HG02943 (cell line): ENCODE results near the gene RANBP17.

Experiments used
- ATAC-seq: cut with Tn5 transposase; IDR thresholded peaks from one replicate; pipeline ENCODE4 v1.9.1; 2021; ENCODE audit warnings: mild to moderate bottlenecking, low read depth, moderate library complexity; ENCODE audit not compliant: unreplicated experiment

The RANBP17 gene

GRCh38 chr5:171310212-171310818 lies 448.5 kb downstream of the RANBP17 start:
- no peak for ATAC-seq

- no peak for ATAC-seq
These were observed 449.1 kb downstream of the RANBP17 start for GRCh38 chr5:171310819-171311321.

DNA sequence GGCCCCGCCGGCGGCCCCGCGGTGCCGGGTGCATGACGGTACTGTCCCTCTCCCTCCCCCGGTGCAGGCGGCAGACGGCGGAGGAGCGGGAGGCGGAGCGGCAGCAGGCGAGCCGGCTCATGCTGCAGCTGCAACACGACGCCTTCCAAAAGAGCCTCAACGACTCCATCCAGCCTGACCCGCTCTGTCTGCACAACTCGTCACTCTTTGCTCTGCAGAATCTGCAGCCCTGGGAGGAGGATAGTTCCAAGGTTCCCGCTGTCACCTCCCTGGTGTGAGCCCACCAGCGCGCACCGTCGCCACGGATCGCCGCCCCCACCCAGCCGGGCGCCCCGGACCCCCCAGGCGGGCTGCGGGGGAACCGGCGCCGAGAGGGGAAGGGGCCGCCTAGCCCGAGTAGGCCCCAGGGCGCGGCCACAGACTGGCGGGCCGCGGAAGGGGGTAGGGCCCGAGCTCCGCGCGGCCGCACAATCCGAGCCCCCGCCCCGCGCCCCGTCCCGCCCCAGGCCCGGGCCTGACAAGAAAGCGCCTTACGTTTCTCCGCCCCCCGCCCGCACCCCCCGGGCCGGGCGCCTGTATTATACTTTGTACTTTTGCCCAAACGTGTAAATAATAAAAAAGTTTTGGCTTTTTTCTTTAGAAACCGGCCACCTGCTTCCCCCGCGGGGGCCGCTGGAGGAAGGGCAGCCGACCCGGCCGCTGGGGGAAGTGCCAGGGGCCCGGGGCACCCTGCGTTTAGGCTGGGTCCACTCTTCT lies 449.7 kb downstream of the RANBP17 start:
- no peak for ATAC-seq

DNA sequence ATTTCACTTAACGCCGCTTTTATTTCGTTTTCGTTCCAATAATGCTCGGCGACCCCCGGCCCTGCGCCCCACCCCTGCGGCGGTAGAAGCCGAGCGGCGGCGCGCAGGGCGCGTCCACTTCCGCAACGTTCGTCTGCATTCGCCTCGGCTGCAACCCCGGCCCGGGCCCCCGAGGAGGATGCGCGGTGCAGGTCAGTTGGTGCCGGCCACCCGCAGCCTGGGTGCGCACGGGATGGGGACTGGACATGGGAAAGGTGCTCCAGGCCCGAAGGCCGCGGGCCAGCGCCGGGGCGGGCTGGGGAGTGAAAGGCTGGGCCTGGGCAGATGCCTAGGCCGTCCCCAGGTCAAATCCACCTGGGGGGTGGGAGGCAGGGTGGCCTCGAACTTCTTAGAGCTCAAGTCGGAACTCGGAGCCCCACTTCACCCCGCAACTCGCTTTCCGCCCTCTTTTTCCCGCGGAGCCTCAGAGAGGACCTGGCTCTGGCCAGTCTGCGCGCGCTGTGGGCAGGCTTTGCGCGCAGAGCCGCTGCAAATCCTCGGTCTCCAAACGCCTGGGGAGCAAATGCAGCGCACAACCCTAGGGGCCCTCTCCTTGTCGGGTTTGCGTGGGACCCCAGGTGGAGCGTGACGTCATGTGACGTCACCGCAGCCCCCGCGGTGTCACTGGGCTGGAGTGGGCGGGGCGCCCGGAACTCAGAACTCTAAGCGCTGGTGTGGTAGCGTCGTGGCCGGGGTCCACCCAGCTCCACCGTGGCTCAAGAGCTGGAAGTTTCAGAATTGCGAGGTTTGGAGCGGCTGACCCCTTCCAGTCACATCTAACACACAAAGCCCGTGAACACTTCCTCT lies 450.5 kb downstream of the RANBP17 start:
- no peak for ATAC-seq

GRCh38 chr5:171313481-171314206 lies 451.8 kb downstream of the RANBP17 start:
- no peak for ATAC-seq

GRCh38 chr5:171314728-171315385 lies 453.0 kb downstream of the RANBP17 start:
- ATAC-seq: no peak

DNA sequence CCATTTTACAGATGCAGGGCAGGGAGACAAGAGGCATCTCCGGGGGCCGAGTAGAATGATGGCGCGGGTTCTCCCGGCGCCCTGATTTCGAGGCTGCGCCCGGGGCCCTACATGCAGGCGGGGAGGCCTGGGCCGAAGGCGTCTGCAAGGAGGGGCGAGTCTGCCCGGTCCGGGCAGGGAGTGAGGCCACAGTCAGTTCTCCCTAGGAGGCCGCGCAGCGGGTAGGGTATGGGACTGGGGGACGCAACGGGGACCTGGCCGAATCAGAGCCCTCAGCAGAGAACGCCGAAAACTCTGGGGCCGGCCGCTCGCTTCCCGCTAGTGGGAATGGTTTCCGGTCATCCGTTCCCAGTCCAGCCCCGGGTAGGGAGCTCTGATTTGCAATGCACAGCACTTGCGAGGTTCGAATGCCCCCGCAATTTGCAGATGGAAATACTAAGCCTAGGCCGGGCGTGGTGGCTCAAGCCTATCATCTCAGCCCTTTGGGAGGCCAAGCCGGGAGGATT lies 453.6 kb downstream of the RANBP17 start:
- no peak for ATAC-seq

DNA sequence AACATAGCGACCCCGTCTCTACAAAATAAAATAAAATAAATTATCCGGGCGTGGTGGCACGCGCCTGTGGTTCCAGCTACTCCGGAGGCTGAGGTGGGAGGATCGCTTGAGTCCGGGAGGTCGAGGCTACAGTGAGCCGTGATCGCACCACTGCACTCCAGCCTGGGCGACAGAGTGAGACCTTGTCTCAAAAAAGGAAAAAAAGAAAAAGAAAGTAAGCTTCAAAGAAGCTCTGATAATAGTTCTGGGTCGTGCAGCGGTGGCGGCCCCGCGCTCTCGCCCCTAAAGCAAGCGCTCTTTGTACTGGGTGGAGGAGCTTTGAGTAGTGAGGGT lies 454.1 kb downstream of the RANBP17 start:
- ATAC-seq: no peak

DNA sequence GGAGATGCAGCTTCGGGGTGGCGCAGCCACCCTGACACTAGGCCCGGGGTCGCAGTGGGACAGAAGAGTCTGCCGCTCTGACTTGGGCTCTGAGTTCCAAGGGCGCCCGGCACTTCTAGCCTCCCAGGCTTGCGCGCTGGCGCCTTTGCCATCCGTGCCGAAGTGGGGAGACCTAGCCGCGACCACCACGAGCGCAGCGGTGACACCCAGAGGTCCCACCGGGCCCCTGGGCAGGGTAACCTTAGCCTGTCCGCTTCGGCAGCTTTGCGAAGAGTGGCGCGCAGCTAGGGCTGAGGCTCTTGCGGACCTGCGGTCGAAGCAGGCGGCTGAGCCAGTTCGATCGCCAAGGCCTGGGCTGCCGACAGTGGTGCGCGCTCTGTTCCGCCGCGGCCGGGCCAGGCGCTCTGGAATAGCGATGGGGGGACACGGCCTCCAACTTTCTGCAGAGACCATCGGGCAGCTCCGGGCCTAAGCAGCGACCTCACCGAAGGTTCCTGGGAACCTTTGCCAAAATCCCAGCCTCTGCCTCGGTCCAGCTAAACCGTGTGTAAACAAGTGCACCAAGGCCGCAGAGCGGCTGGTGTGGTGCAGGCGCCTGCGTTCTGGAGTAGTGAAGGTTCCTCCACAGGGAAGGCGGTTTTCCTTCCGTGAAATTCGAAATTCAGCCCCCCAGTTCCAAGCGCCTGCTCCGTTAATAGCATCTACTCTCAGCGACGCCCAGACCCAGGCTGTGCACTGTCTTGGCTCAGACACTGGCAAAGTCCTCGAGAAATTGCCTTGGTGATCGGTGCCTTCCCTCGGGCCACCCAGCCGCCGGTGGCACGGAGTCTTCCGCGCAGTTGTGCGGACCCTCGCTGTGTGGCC lies 454.7 kb downstream of the RANBP17 start:
- no peak for ATAC-seq

GRCh38 chr5:171317230-171317629 lies 455.4 kb downstream of the RANBP17 start:
- no peak for ATAC-seq

GRCh38 chr5:171318026-171318425 lies 456.2 kb downstream of the RANBP17 start:
- no peak for ATAC-seq

- no peak for ATAC-seq
These were observed 459.6 kb downstream of the RANBP17 start for GRCh38 chr5:171321447-171321846.

- no peak for ATAC-seq
These were observed 460.7 kb downstream of the RANBP17 start for GRCh38 chr5:171322527-171322926.

GRCh38 chr5:171323007-171323406 lies 461.2 kb downstream of the RANBP17 start:
- no peak for ATAC-seq

- ATAC-seq: no peak
These were observed 462.2 kb downstream of the RANBP17 start for GRCh38 chr5:171323806-171324632.

- ATAC-seq: no peak
These were observed 468.2 kb downstream of the RANBP17 start for GRCh38 chr5:171330021-171330420.

GRCh38 chr5:171335616-171336015 lies 473.8 kb downstream of the RANBP17 start:
- ATAC-seq: no peak
